Ishikawa (cell line): ENCODE results near the gene FOXN3.

ENCODE experiments used
- EGR1 ChIP-seq: IDR thresholded peaks from 2 replicates; pipeline ENCODE4 v1.6.1; 2012
- EP300 ChIP-seq: IDR thresholded peaks from 2 replicates; pipeline ENCODE4 v1.6.1; 2012; ENCODE audit warnings: borderline replicate concordance
- FOXM1 ChIP-seq: IDR thresholded peaks from 2 replicates; pipeline ENCODE4 v1.6.1; 2012; ENCODE audit warnings: low read depth, borderline replicate concordance
- TCF12 ChIP-seq: IDR thresholded peaks from 2 replicates; pipeline ENCODE4 v1.6.1; 2012; ENCODE audit warnings: low read depth
- TEAD4 ChIP-seq: IDR thresholded peaks from 2 replicates; pipeline ENCODE4 v1.6.1; 2012
- ZBTB7A ChIP-seq: IDR thresholded peaks from 2 replicates; pipeline ENCODE4 v1.6.1; 2012; ENCODE audit warnings: low read depth
- TF ChIP-seq, protein P1 (sequence below): IDR thresholded peaks from 2 replicates; pipeline ENCODE4 v1.6.1; 2012

DNA sequence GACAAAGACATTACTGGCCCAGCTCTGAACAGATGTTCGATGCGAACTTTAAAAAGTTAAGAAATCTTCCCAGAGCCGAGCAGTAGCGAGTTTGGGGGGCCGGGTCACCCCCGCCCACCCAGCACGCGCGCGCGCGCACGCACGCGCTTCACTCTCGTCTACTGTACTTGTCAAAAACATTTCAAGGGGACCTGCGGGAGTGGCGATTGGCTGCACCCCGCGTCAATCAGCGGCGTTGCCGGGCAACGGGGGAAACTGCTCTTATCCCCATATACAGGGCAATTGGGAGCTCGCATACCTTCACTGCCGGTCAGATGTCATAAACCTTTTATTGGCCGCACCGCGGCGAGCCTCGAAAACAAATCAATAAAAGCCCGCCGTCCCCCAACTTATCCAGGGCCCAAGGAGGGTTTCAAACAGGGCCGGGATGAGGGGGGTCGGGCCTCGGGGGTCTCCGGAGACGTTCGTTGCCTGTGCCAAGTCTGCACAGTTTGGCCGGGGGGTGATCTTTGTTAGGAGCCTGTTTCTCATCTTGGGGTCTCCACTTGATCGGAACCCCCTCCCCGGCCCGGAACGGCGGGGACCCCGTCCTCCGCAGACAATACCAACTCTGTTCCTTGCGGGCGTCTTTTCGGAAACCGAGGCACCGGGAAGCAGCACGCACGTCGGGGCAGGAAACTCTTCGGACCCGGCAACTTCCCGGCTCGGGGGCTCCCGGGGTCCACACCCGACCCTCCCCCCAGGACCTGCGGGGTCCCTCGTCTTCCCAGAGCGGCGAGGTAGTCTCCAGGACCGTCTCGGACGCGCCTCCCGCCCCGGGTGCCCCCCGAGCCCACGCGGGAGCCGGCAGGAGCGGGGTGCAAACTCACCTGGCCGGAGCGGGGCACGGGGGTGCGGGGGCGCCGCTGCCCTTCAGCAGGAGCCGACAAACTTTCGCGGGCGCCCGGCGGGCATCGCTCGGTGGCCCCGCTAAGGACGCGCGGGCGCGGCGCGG lies 734 bp downstream of the FOXN3 start:
- TF ChIP-seq EGR1, result no peak
- TF ChIP-seq TCF12, result no peak
- no peak for TF ChIP-seq EP300
- TF ChIP-seq, protein P1, sequence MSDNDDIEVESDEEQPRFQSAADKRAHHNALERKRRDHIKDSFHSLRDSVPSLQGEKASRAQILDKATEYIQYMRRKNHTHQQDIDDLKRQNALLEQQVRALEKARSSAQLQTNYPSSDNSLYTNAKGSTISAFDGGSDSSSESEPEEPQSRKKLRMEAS, result no peak
- peak; percentile 87 for TF ChIP-seq ZBTB7A
- TF ChIP-seq FOXM1, result no peak
- TF ChIP-seq TEAD4, result peak; percentile 14; the same call in 1 of the 2 replicates
